ENCODE results near the gene SGMS2. TPM values are rescaled to one million over a fixed set of nuclear protein-coding genes. Genes with fewer than 3 reads are reported as not detected.
A peak's percentile ranks its signal among the peaks of the same experiment; 100 is the strongest.
"Not testable (repeated sequence)": the region's sequence is repeated elsewhere in the genome, so short reads cannot be mapped to it uniquely, and the experiment has no call there.

Gene SGMS2
- total RNA-seq, 1 donor from 2014 or later = 66.9 TPM

GRCh38 chr4:107916623-107917022 lies 91.9 kb downstream of the SGMS2 start:
- no peak for DNase-seq

- DNase-seq = no peak
These were observed 92.8 kb downstream of the SGMS2 start for GRCh38 chr4:107917500-107917899.

GRCh38 chr4:107922486-107923473 lies 98.0 kb downstream of the SGMS2 start:
- no peak for DNase-seq

- DNase-seq = not testable (repeated sequence)
These were observed 101.0 kb downstream of the SGMS2 start for GRCh38 chr4:107925713-107926112.

- not testable (repeated sequence) for DNase-seq
These were observed 102.1 kb downstream of the SGMS2 start for GRCh38 chr4:107926875-107927274.

GRCh38 chr4:107930821-107931774 lies 106.4 kb downstream of the SGMS2 start, which contains the start of gene CYP2U1:
Gene CYP2U1, plus strand, starts transcription at chr4:107931549. Its CDS starts 95 bp downstream, at chr4:107931644.
- peak; percentile 85 for DNase-seq

DNA sequence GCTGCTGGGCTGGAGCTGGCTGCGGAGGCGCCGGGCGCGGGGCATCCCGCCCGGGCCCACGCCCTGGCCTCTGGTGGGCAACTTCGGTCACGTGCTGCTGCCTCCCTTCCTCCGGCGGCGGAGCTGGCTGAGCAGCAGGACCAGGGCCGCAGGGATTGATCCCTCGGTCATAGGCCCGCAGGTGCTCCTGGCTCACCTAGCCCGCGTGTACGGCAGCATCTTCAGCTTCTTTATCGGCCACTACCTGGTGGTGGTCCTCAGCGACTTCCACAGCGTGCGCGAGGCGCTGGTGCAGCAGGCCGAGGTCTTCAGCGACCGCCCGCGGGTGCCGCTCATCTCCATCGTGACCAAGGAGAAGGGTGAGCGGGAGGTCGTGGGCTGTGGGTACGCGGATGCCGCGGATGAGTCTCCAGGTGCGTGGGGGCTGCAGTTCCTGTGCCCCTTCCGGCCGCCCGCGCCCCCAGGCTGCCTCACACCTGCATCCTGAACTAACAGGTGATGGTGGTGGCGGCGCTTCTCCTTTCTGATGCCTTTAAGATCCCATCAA lies 107.1 kb downstream of the SGMS2 start:
- DNase-seq = no peak

DNA sequence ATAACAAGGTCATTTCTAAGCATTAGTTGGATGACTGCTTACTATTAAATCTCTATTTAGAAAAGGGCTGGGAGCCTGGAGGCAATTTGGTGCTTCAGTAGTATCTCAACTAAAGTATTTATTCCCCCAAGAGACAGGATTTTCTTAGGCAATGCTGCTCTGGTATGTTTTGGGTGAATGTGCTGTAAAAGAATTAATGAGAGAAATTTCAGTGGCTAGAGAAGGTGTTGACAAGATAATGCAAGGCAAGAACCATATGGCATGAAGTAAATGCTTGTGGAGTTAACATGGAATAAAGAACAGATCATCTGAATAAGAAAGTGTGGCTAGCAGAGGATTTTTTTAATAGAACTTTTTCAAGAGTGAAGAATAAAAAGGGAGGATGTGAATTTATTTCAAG lies 110.5 kb downstream of the SGMS2 start:
- no peak for DNase-seq

DNA sequence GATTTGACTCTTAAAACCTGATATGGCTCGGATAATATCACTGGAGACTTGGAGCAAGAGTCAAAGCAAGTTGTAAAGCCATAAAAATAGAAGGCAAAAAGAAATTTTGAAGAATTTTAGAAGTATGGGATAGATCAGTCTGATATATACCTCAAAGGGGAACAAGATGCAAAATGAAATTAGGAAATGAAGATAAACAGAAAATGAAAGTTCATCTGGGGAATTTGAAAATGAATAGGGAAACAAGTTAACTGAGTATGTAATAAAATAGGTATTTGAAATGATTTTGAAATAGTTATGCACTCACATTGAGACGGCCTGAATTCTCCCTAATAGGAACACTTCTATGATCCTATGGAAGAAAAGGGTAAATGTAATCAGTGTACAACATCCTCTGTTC lies 112.3 kb downstream of the SGMS2 start:
- DNase-seq = no peak

GRCh38 chr4:107939307-107939706 lies 114.6 kb downstream of the SGMS2 start:
- no peak for DNase-seq

DNA sequence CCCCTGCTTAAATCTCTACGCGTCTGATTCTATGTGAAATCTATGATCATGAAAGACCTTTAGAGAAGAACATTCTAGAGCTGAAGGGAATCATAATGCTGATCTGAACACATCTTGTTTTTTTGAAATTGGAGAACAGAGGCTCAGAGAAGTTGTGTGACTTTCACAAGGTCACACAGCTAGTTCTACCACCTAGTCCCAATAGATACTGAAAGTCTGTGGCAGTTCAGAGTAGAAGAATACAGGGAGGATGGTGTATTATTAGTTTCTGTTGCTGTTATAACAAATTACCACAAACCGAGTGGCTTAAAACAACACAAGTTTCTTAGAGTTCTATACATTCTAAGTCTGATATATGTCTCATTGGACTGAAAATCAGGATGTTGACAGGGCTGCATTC lies 121.1 kb downstream of the SGMS2 start:
- no peak for DNase-seq

- no peak for DNase-seq
These were observed 126.2 kb downstream of the SGMS2 start for GRCh38 chr4:107950746-107951540.

GRCh38 chr4:107951551-107951950 lies 126.8 kb downstream of the SGMS2 start:
- no peak for DNase-seq

DNA sequence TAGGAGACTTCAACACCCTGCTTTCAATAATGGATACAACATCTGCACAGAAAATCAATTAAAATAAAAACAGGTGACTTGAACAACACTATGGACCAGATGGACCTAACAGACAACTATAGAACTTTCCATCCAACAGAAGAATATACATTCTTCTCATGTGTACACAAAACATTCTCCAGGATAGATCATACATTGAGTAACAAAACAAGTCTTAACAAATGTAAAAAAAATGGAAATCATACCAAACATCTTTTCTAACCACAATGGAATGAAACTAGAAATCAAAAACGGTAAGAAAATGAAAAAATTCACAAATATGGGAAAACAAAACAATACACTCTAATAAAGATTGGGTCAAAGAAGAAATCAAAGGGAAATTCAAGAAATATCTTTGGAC lies 131.3 kb downstream of the SGMS2 start:
- DNase-seq = no peak

Other genes with a start within 250 kb of the SGMS2 start
- 51.9 and 58.6 TPM in 2 replicates for gene PAPSS1, start 104.7 kb upstream of the SGMS2 start, total RNA-seq
- 7.4 and 7.7 TPM in 2 replicates for gene CYP2U1, start 106.6 kb downstream of the SGMS2 start, total RNA-seq
- gene HADH, start 165.0 kb downstream of the SGMS2 start, total RNA-seq = 6.3 and 18.0 TPM in 2 replicates

All from dermis blood vessel endothelial cell (primary cell).